ENCODE results near the gene FOXD1. TPM values are rescaled to one million over a fixed set of nuclear protein-coding genes. Genes with fewer than 3 reads are reported as not detected.

The FOXD1 gene
- total RNA-seq, 1 donor from 2014 or later, result 0.74 TPM

DNA sequence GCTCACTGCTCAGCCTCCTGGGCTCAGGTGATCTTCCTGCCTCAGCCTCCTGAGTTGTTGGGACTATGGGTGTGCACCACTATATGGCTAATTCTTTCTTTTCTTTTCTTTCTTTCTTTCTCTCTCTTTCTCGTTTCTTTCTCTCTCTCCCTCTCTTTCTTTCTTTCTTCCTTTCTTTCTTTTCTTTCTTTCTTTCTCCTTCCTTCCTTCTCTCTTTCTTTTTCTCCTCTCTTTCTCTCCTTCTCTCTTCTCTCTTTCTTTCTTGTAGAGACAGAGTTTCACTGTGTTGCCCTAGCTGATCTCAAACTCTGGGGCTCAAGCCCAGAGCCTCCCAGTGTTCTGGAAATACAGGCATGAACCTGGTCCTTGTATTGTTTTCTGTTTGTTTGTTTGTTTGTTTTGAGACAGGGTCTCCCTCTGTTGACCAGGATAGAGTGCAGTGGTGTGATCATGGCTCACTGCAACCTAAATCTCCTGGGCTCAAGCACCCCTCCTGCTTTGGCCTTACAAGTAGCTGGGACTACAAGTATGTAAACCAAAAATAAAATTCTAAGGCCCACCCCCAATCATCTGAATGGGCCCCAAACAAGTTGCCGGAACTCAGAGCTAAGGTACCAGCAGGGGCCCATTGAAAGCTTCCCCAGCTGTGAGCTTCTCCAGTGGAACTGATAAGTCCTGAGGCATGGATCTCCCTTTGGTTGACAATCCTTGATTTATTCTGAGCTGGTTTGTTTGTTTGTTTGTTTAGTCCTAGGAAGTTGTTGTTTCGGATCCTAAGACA is 37.7 kb upstream of the FOXD1 start:
- H3K9me3 ChIP-seq, result no peaks in the 10 kb centered on the region
- H3K27me3 ChIP-seq (ENCODE audit: low read depth), result peaks cover 7% of the 10 kb centered on the region
- intact Hi-C loops (cut with DNase I), result no loop called here
- no peaks in the 10 kb centered on the region for H3K4me1 ChIP-seq
- no peaks in the 10 kb centered on the region for H3K36me3 ChIP-seq
- no peak overlapping the region for H3K4me3 ChIP-seq
- H3K27ac ChIP-seq, result no peak overlapping the region
- ATAC-seq, result no peak
- TF ChIP-seq, protein P1, sequence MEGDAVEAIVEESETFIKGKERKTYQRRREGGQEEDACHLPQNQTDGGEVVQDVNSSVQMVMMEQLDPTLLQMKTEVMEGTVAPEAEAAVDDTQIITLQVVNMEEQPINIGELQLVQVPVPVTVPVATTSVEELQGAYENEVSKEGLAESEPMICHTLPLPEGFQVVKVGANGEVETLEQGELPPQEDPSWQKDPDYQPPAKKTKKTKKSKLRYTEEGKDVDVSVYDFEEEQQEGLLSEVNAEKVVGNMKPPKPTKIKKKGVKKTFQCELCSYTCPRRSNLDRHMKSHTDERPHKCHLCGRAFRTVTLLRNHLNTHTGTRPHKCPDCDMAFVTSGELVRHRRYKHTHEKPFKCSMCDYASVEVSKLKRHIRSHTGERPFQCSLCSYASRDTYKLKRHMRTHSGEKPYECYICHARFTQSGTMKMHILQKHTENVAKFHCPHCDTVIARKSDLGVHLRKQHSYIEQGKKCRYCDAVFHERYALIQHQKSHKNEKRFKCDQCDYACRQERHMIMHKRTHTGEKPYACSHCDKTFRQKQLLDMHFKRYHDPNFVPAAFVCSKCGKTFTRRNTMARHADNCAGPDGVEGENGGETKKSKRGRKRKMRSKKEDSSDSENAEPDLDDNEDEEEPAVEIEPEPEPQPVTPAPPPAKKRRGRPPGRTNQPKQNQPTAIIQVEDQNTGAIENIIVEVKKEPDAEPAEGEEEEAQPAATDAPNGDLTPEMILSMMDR (IDR thresholded peaks at IDR 0.05), result no peak
- DNase-seq, result no peak

DNA sequence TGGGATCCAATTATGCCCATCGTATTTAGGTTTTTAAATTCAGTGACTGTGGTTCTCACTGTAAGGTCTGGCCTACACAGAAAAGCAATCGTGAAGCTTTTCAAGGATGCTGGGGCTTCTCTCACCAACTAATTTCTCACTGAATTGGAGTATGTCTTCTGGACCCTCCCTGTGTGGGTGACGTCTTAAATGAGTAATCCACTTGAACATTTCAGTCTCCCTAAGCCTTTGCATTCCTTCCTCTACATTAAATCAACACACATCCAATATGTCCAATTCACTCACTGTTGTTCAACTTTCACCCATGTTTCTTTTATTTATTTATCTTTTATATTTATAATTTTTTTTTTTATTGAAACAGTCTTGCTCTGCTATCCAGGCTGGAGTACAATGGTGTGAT is 37.1 kb upstream of the FOXD1 start:
- Histone ChIP-seq H3K9me3 (no peaks in the 10 kb centered on the region), H3K27me3 (ENCODE audit: low read depth) (peaks cover 7% of the 10 kb centered on the region), H3K36me3 (no peaks in the 10 kb centered on the region), H3K4me1 (no peaks in the 10 kb centered on the region), H3K27ac (no peak overlapping the region), H3K4me3 (no peak overlapping the region)
- no peak for ATAC-seq
- DNase-seq, result no peak
- intact Hi-C loops (cut with DNase I), result no loop called here
- TF ChIP-seq, protein P1 (IDR thresholded peaks at IDR 0.05), result no peak

DNA sequence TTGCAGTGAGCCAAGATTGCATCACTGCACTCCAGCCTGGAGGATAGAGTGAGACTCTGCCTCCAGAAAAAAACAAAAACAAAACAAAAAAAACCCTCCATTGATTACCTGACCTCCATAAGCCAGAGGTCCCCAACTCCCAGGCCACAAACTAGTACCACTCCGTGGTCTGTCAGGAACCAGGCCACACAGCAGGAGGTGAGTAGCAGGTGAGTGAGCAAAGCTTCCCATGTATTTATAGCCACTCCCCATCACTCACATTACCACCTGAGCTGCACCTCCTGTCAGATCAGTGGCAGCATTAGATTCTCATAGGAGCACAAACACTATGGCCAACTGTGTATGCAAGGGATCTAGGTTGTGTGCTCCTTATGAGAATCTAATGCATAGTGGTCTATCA is 35.9 kb upstream of the FOXD1 start:
- H3K36me3 ChIP-seq, result no peaks in the 10 kb centered on the region
- peaks cover 7% of the 10 kb centered on the region for H3K27me3 ChIP-seq (ENCODE audit: low read depth)
- H3K9me3 ChIP-seq, result no peaks in the 10 kb centered on the region
- no peak overlapping the region for H3K27ac ChIP-seq
- ATAC-seq (no peak), DNase-seq (no peak)
- intact Hi-C loops (cut with DNase I), result no loop called here
- TF ChIP-seq, protein P1 (IDR thresholded peaks at IDR 0.05), result no peak
- H3K4me3 ChIP-seq, result no peak overlapping the region
- no peaks in the 10 kb centered on the region for H3K4me1 ChIP-seq

DNA sequence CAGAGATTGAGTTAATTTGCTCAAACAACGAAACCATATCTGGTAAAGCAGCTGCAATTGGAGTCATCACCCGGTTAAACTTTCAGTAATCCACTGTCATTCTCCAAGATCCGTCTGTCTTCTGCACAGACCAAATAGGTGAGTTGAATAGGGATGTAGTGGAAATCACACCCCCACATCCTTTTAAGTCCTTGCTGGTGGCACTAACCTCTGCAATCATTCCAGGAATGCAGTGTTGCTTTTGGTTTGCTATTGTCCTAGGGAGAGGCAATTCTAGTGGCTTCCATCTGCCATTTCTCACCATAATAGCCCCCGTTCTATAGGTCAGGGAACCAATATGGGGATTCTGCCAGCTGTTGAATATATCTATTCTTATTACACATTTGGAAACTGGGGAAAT is 35.1 kb upstream of the FOXD1 start:
- TF ChIP-seq, protein P1 (IDR thresholded peaks at IDR 0.05), result no peak
- no peaks in the 10 kb centered on the region for H3K9me3 ChIP-seq
- H3K4me3 ChIP-seq, result no peak overlapping the region
- intact Hi-C loops (cut with DNase I), result no loop called here
- no peak for ATAC-seq
- H3K36me3 ChIP-seq, result no peaks in the 10 kb centered on the region
- no peak for DNase-seq
- no peak overlapping the region for H3K27ac ChIP-seq
- H3K27me3 ChIP-seq (ENCODE audit: low read depth), result peaks cover 4% of the 10 kb centered on the region
- no peaks in the 10 kb centered on the region for H3K4me1 ChIP-seq

DNA sequence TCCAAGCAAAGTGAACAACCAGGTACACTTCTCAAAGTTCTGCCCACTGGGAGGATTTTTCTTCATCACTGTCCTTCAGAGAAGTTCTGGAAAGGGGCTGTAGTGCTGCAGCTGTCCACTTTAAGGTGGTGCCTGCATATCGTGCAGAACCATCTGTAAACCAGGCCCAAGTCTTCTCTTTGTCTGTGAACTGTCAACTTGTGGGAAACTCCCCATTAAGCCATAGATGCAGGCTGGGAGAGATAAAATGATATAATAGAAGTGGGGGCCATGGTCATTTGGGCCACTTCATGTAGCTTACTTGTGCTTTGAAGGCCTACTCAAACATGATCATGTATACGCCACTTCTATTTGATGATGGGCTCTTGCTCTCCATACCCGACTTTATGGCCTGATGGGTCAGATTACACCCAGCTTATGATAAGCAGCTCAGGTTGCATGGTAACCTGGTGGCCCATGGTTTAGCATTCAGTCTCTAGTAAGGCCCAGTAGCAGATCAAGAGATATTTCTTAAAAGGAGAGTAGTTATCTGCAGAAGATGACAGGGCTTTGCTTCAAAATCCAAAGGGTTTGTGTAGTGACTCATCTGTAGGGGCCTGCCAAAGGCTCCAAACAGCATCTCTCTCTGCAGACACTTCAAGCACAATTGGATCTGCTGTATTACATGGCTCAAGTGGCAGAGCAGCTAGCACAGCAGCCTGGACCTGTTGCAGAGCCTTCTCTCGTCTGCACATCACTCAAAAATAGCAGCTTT is 34.0 kb upstream of the FOXD1 start:
- Histone ChIP-seq H3K4me3 (no peak overlapping the region), H3K4me1 (no peaks in the 10 kb centered on the region), H3K9me3 (no peaks in the 10 kb centered on the region), H3K27me3 (ENCODE audit: low read depth) (no peaks in the 10 kb centered on the region), H3K27ac (no peak overlapping the region), H3K36me3 (no peaks in the 10 kb centered on the region)
- intact Hi-C loops (cut with DNase I), result no loop called here
- TF ChIP-seq, protein P1 (IDR thresholded peaks at IDR 0.05), result no peak
- ATAC-seq, result no peak
- no peak for DNase-seq

Measured in lower lobe of right lung (tissue), 2 donors.